Sigmoid colon (tissue), 7 donors: ENCODE data around the gene GNG13. TPM values are rescaled to one million over a fixed set of nuclear protein-coding genes. Genes with fewer than 3 reads are reported as not detected.

ENCODE experiments used
- DNase-seq: peaks from one replicate; pipeline ENCODE4 v3.0.0-alpha.2; 2019
- H3K27ac ChIP-seq, 4 donors: fragments of 200-600 bp; sonication (generic); one replicate each; pipeline ENCODE4 v1.5.1; 2016 to 2019; ENCODE audit warnings: mild to moderate bottlenecking in 1 of 4
- H3K27me3 ChIP-seq, 3 donors: fragments of 200-600 bp; sonication (generic); one replicate each; pipeline ENCODE4 v1.5.1; 2019; ENCODE audit warnings: mild to moderate bottlenecking in 1 of 3
- H3K36me3 ChIP-seq, 4 donors: fragments of 200-600 bp; sonication (generic); one replicate each; pipeline ENCODE4 v1.5.1; 2016 to 2019
- H3K4me1 ChIP-seq, 4 donors: fragments of 200-600 bp; sonication (generic); one replicate each; pipeline ENCODE4 v1.5.1; 2017 to 2019
- H3K4me3 ChIP-seq, 4 donors: fragments of 200-600 bp; sonication (generic); one replicate each; pipeline ENCODE4 v1.5.1; 2017 to 2019; ENCODE audit warnings: mild to moderate bottlenecking in 2 of 4, moderate library complexity in 1 of 4
- H3K9me3 ChIP-seq, 4 donors: fragments of 200-600 bp in 3 of 4; sonication (generic) in 3 of 4; one replicate each; pipeline versions ENCODE4 v1.5.1 to v1.6.1; 2013 to 2019
- CTCF ChIP-seq, 4 experiments: fragments of 450-650 bp in 3 of 4; fragments of 200-600 bp in 1 of 4; IDR thresholded peaks; one replicate each; pipeline ENCODE4 v1.5.1; 2016 to 2019; ENCODE audit warnings: antibody characterized with exemption in 4 of 4, mild to moderate bottlenecking in 3 of 4, moderate library complexity in 2 of 4
- EP300 ChIP-seq, 4 donors: sonication (generic); formaldehyde crosslinking; IDR thresholded peaks; one replicate each; pipeline ENCODE4 v1.6.1; 2017; ENCODE audit warnings: antibody characterized with exemption in 4 of 4
- POLR2A ChIP-seq, 2 donors: fragments of 450-650 bp; IDR thresholded peaks; one replicate each; pipeline ENCODE4 v1.6.1; 2016; ENCODE audit warnings: antibody characterized with exemption in 2 of 2, mild to moderate bottlenecking in 2 of 2, moderate library complexity in 2 of 2
- POLR2AphosphoS5 ChIP-seq, 4 donors: sonication (generic); formaldehyde crosslinking; IDR thresholded peaks; one replicate each; pipeline ENCODE4 v1.6.1; 2017; ENCODE audit warnings: antibody characterized with exemption in 4 of 4
- WGBS, 2 donors: extraction: QIAGEN DNeasy Blood & Tissue Kit; methylation state at CpG; one replicate each; pipeline ENCODE4 v1.1.7; 2013; 5-methylcytosine and 5-hydroxymethylcytosine counted together
- intact Hi-C: fragments of 100-400 bp; cut with DNase I; formaldehyde crosslinking; loops from one replicate; pipeline ENCODE4 v1.15.1; 2023
- polyA plus RNA-seq, 3 donors: library from polyadenylated mRNA; stranded (reverse); fragments of 200-250 nt; gene quantifications; one replicate each; pipeline ENCODE4 v1.2.3, GENCODE V29; 2013
- small RNA-seq, 3 donors: library from RNA; depleted of rRNA; stranded (forward); fragments of <200 nt; gene quantifications; one replicate each; pipeline ENCODE3, GENCODE V24; 2016
- total RNA-seq, 4 donors: library from RNA; depleted of rRNA; stranded (reverse); fragments of >200 nt; gene quantifications; one replicate each; pipeline ENCODE4 v1.1.0, GENCODE V29; 2016
- donor health status: healthy with polysubstance abuse.
- donor health status: Bipolar disorder and iron deficiency.
- donor health status: healthy.

Gene GNG13
- total and polyA plus RNA-seq, 7 donors, result 0.47 to 1.2 (median 0.92) TPM; not detected in 4

- Histone ChIP-seq H3K27me3 (peaks cover 0 to 11% (median 10%) of the 10 kb centered on the region in 3 donors), H3K4me3 (no peak overlapping the region), H3K36me3 (no peaks in the 10 kb centered on the region), H3K9me3 (peaks cover 0 to 1% (median 0%) of the 10 kb centered on the region in 4 donors), H3K4me1 (no peaks in the 10 kb centered on the region), H3K27ac (no peak overlapping the region)
- intact Hi-C loops, result no loop called here
- TF ChIP-seq POLR2AphosphoS5 (IDR thresholded peaks at IDR 0.05) (no peak), CTCF (IDR thresholded peaks at IDR 0.05) (no peak), POLR2A (IDR thresholded peaks at IDR 0.05) (no peak), EP300 (IDR thresholded peaks at IDR 0.05) (no peak)
- no peak for DNase-seq
- WGBS, 2 donors, result 55 to 70% methylated on average over 39 of the region's 39 CpGs
Observed at GRCh38 chr16:751152-752006, 49.2 kb downstream of the GNG13 start.

DNA sequence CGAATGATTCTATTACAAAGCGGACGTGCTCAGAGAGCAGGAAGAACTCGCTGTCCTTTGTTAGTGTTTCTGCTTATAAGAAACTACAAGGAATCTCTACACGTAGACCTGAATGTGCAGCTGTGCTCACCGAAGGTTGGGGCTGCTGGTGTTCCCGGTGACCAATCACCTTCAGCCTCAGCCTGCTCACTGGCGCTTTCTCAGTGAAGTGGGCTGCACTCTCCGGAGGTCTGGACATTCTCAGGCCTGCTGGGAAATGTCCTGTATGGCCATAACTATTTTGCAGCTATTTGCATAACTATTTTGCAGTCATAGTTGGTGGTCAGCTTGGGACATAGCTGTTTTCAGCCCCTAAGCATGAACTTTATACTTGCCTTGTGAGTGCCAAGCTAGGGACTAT lies 50.0 kb downstream of the GNG13 start:
- H3K4me3 ChIP-seq, result no peak overlapping the region
- H3K36me3 ChIP-seq, result no peaks in the 10 kb centered on the region
- intact Hi-C loops, result no loop called here
- WGBS, 2 donors, result 69 to 73% methylated on average over 9 of the region's 9 CpGs
- no peak overlapping the region for H3K27ac ChIP-seq
- no peaks in the 10 kb centered on the region for H3K9me3 ChIP-seq
- H3K27me3 ChIP-seq, result peaks cover 0 to 11% (median 11%) of the 10 kb centered on the region in 3 donors
- DNase-seq, result no peak
- no peak for TF ChIP-seq POLR2AphosphoS5 (IDR thresholded peaks at IDR 0.05)
- no peak for TF ChIP-seq EP300 (IDR thresholded peaks at IDR 0.05)
- no peaks in the 10 kb centered on the region for H3K4me1 ChIP-seq

DNA sequence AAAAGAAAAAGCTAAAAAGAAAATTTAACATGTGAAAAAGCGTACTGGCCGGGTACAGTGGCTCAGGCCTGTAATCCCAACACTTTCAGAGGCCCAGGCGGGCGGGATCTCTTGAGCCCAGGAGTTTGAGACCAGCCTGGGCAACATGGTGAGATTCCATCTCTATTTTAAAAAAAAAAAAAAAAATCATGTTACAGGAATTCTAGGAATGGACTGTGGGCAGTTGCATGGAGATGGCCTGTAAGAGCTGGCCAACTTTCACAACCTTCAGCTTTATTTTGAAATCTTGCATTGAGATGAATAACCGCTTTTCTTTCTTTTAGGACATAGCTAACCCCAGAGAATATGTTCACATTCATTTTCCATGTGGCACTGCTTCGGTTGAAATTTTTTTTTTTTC lies 51.5 kb downstream of the GNG13 start:
- intact Hi-C loops, result no loop called here
- no peaks in the 10 kb centered on the region for H3K36me3 ChIP-seq
- H3K4me3 ChIP-seq, result no peak overlapping the region
- H3K4me1 ChIP-seq, result no peaks in the 10 kb centered on the region
- WGBS, 2 donors, result 83 to 93% methylated on average over 6 of the region's 6 CpGs
- H3K9me3 ChIP-seq, result no peaks in the 10 kb centered on the region
- TF ChIP-seq POLR2A (IDR thresholded peaks at IDR 0.05) (no peak), EP300 (IDR thresholded peaks at IDR 0.05) (no peak), POLR2AphosphoS5 (IDR thresholded peaks at IDR 0.05) (no peak), CTCF (IDR thresholded peaks at IDR 0.05) (no peak)
- H3K27me3 ChIP-seq, result peaks cover 0 to 14% (median 11%) of the 10 kb centered on the region in 3 donors
- H3K27ac ChIP-seq, result no peak overlapping the region
- no peak for DNase-seq

Small RNA genes within 50 kb of the gene (small RNA-seq; reads per million reads assigned to genes)
- gene MIR662, result 0 reads per million in 3 donors

Other genes starting within 250 kb of the GNG13 start
- not detected for gene PRR35, start 240.3 kb downstream of the GNG13 start, total RNA-seq
- not detected for gene PRR35, start 240.3 kb downstream of the GNG13 start, polyA plus RNA-seq
- gene NHLRC4, start 233.7 kb downstream of the GNG13 start, total RNA-seq, result 1 to 10 TPM; 1.5 to 4.2 (median 1.7) TPM
- gene NHLRC4, start 233.7 kb downstream of the GNG13 start, polyA plus RNA-seq, result 1 to 10 TPM in 1 of 3 donors, under 1 TPM in 2; 0.60 to 1.5 (median 0.69) TPM
- 10 to 100 TPM; 15.5 to 45.7 (median 22.6) TPM for gene PIGQ, start 230.8 kb downstream of the GNG13 start, total RNA-seq
- gene PIGQ, start 230.8 kb downstream of the GNG13 start, polyA plus RNA-seq, result 10 to 100 TPM; 11.1 to 47.4 (median 12.0) TPM
- gene RAB40C, start 210.7 kb downstream of the GNG13 start, total RNA-seq, result 10 to 100 TPM; 16.8 to 32.7 (median 17.9) TPM
- gene RAB40C, start 210.7 kb downstream of the GNG13 start, polyA plus RNA-seq, result 10 to 100 TPM; 28.8 to 41.2 (median 38.3) TPM
- 1 to 10 TPM in 1 of 4 donors, under 1 TPM in 3; 0.27 to 1.4 (median 0.43) TPM for gene WFIKKN1, start 169.7 kb downstream of the GNG13 start, total RNA-seq
- gene WFIKKN1, start 169.7 kb downstream of the GNG13 start, polyA plus RNA-seq, result under 1 TPM; 0.46 to 0.80 (median 0.60) TPM
- 100 to 1,000 TPM; 101 to 163 (median 157) TPM for gene METTL26, start 164.4 kb downstream of the GNG13 start, total RNA-seq
- gene METTL26, start 164.4 kb downstream of the GNG13 start, polyA plus RNA-seq, result 100 to 1,000 TPM in 1 of 3 donors, 10 to 100 TPM in 2; 79.5 to 132 (median 87.1) TPM
- gene MCRIP2, start 158.9 kb downstream of the GNG13 start, total RNA-seq, result 10 to 100 TPM; 52.1 to 63.4 (median 55.6) TPM
- gene MCRIP2, start 158.9 kb downstream of the GNG13 start, polyA plus RNA-seq, result 100 to 1,000 TPM; 106 to 132 (median 131) TPM
- gene WDR90, start 151.4 kb downstream of the GNG13 start, total RNA-seq, result 10 to 100 TPM in 3 of 4 donors, 1 to 10 TPM in 1; 6.6 to 37.1 (median 13.7) TPM
- 10 to 100 TPM in 1 of 3 donors, 1 to 10 TPM in 2; 5.4 to 49.0 (median 7.2) TPM for gene WDR90, start 151.4 kb downstream of the GNG13 start, polyA plus RNA-seq
- gene RHOT2, start 132.6 kb downstream of the GNG13 start, total RNA-seq, result 10 to 100 TPM; 35.3 to 58.8 (median 48.8) TPM
- 100 to 1,000 TPM in 1 of 3 donors, 10 to 100 TPM in 2; 48.3 to 159 (median 52.9) TPM for gene RHOT2, start 132.6 kb downstream of the GNG13 start, polyA plus RNA-seq
- 1 to 10 TPM in 2 of 4 donors, under 1 TPM in 1, not detected in 1; 0.68 to 6.1 (median 1.5) TPM for gene RHBDL1, start 125.1 kb downstream of the GNG13 start, total RNA-seq
- gene RHBDL1, start 125.1 kb downstream of the GNG13 start, polyA plus RNA-seq, result 1 to 10 TPM in 1 of 3 donors, under 1 TPM in 1, not detected in 1; 0.46 to 5.6 TPM
- gene STUB1, start 120.3 kb downstream of the GNG13 start, total RNA-seq, result 100 to 1,000 TPM; 109 to 183 (median 174) TPM
- 100 to 1,000 TPM; 104 to 136 (median 122) TPM for gene STUB1, start 120.3 kb downstream of the GNG13 start, polyA plus RNA-seq
- gene JMJD8, start 116.4 kb downstream of the GNG13 start, total RNA-seq, result 10 to 100 TPM; 52.8 to 93.4 (median 73.8) TPM
- 10 to 100 TPM; 18.7 to 49.3 (median 22.2) TPM for gene JMJD8, start 116.4 kb downstream of the GNG13 start, polyA plus RNA-seq
- gene WDR24, start 110.3 kb downstream of the GNG13 start, total RNA-seq, result 10 to 100 TPM in 2 of 4 donors, 1 to 10 TPM in 2; 6.4 to 17.7 (median 9.9) TPM
- gene WDR24, start 110.3 kb downstream of the GNG13 start, polyA plus RNA-seq, result 1 to 10 TPM; 2.4 to 9.8 (median 3.5) TPM
- 1 to 10 TPM in 3 of 4 donors, under 1 TPM in 1; 0.16 to 1.6 (median 1.4) TPM for gene FBXL16, start 94.9 kb downstream of the GNG13 start, total RNA-seq
- gene FBXL16, start 94.9 kb downstream of the GNG13 start, polyA plus RNA-seq, result 1 to 10 TPM in 1 of 3 donors, under 1 TPM in 1, not detected in 1; 0.60 to 2.4 TPM
- 10 to 100 TPM; 27.8 to 49.9 (median 32.2) TPM for gene METRN, start 85.6 kb downstream of the GNG13 start, total RNA-seq
- 10 to 100 TPM; 16.5 to 32.8 (median 31.8) TPM for gene METRN, start 85.6 kb downstream of the GNG13 start, polyA plus RNA-seq
- 10 to 100 TPM; 27.1 to 53.1 (median 39.5) TPM for gene ANTKMT, start 79.6 kb downstream of the GNG13 start, total RNA-seq
- 10 to 100 TPM; 18.6 to 38.1 (median 21.3) TPM for gene ANTKMT, start 79.6 kb downstream of the GNG13 start, polyA plus RNA-seq
- under 1 TPM in 1 of 4 donors, not detected in 3; 0.49 TPM for gene CCDC78, start 74.3 kb downstream of the GNG13 start, total RNA-seq
- gene CCDC78, start 74.3 kb downstream of the GNG13 start, polyA plus RNA-seq, result 1 to 10 TPM in 1 of 3 donors, not detected in 2; 3.4 TPM
- gene HAGHL, start 73.6 kb downstream of the GNG13 start, total RNA-seq, result 1 to 10 TPM; 2.6 to 4.6 (median 3.8) TPM
- 10 to 100 TPM in 1 of 3 donors, 1 to 10 TPM in 1, under 1 TPM in 1; 0.92 to 10.5 (median 1.2) TPM for gene HAGHL, start 73.6 kb downstream of the GNG13 start, polyA plus RNA-seq
- 10 to 100 TPM; 18.9 to 28.5 (median 23.8) TPM for gene CIAO3, start 59.7 kb downstream of the GNG13 start, total RNA-seq
- 10 to 100 TPM; 18.6 to 51.0 (median 25.4) TPM for gene CIAO3, start 59.7 kb downstream of the GNG13 start, polyA plus RNA-seq
- under 1 TPM in 1 of 4 donors, not detected in 3; 0.54 TPM for gene MSLN, start 40.0 kb downstream of the GNG13 start, total RNA-seq
- gene MSLN, start 40.0 kb downstream of the GNG13 start, polyA plus RNA-seq, result 1 to 10 TPM; 1.2 to 3.5 (median 1.2) TPM
- gene RPUSD1, start 12.4 kb downstream of the GNG13 start, total RNA-seq, result 10 to 100 TPM; 10.7 to 20.2 (median 13.2) TPM
- gene RPUSD1, start 12.4 kb downstream of the GNG13 start, polyA plus RNA-seq, result 10 to 100 TPM; 14.4 to 31.1 (median 17.3) TPM
- gene CHTF18, start 12.1 kb downstream of the GNG13 start, total RNA-seq, result 1 to 10 TPM; 2.8 to 7.7 (median 5.1) TPM
- gene CHTF18, start 12.1 kb downstream of the GNG13 start, polyA plus RNA-seq, result 10 to 100 TPM in 1 of 3 donors, 1 to 10 TPM in 2; 1.8 to 29.2 (median 1.8) TPM
- 10 to 100 TPM; 19.9 to 34.1 (median 31.0) TPM for gene LMF1, start 170.2 kb upstream of the GNG13 start, total RNA-seq
- gene LMF1, start 170.2 kb upstream of the GNG13 start, polyA plus RNA-seq, result 10 to 100 TPM in 1 of 3 donors, 1 to 10 TPM in 2; 1.2 to 13.2 (median 1.6) TPM
- 1 to 10 TPM in 3 of 4 donors, under 1 TPM in 1; 0.49 to 3.4 (median 3.0) TPM for gene SOX8, start 181.0 kb upstream of the GNG13 start, total RNA-seq
- 1 to 10 TPM in 1 of 3 donors, under 1 TPM in 1, not detected in 1; under 0.01 to 2.5 TPM for gene SOX8, start 181.0 kb upstream of the GNG13 start, polyA plus RNA-seq